Epithelial cell of esophagus (primary cell): ENCODE results near the gene PDLIM7.
A peak's percentile ranks its signal among the peaks of the same experiment; 100 is the strongest.

Source experiments
- DNase-seq: peaks from one replicate; pipeline ENCODE4 v3.0.0; 2010; ENCODE audit warnings: low read depth
- H3K4me3 ChIP-seq: 2 replicates; pipeline ENCODE4 v1.5.1; 2011; ENCODE audit warnings: mild to moderate bottlenecking, low read length, control low read depth
- CTCF ChIP-seq: IDR thresholded peaks from 2 replicates; pipeline ENCODE4 v1.5.1; 2011; ENCODE audit warnings: low read depth, mild to moderate bottlenecking, low read length, control low read depth, inconsistent platforms; ENCODE audit not compliant: insufficient read depth; ENCODE audit errors: missing control alignments

The PDLIM7 gene

DNA sequence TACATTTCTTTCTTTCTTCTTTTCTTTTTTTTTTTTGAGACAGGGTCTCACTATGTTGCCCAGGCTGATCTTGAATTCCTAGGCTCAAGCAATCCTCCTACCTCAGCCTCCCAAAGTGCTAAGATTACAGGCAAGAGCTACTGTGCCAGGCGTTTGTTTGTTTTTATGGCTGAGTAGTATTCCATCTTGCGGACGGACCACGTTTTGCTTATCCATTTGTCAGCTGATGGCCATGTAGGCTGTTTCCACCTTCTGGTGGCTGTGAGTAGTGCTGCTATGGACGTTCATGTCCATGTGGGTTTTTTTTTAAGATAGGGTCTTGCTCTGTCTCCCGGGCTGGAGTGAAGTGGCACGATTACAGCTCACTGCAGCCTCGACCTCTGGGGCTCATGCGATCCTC, 9.8 kb upstream of the PDLIM7 start:
- DNase-seq: peak; percentile 29
- TF ChIP-seq CTCF: peak; percentile 27
- no peak overlapping the region for H3K4me3 ChIP-seq

DNA sequence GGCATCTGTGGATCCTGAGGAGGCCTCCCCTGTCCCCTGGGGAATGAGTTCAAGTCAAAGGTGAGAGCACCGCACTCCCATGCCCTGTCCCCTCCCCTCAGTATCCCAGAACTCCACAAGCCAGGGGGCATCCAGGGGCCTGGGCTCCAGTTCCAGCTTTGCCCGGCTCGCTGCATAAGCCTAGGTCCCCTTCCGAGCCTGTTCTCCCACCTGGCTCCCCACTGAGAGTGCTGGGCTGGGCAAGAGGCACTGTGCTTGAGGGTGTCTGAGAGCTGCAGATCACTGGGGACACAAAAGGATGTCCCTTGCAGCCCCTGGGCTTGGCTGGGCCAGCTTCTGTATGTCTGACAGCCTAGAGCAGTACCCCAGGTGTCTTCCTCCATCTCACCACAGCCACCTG, 7.7 kb upstream of the PDLIM7 start:
- no peak for TF ChIP-seq CTCF
- DNase-seq: no peak
- H3K4me3 ChIP-seq: no peak overlapping the region

DNA sequence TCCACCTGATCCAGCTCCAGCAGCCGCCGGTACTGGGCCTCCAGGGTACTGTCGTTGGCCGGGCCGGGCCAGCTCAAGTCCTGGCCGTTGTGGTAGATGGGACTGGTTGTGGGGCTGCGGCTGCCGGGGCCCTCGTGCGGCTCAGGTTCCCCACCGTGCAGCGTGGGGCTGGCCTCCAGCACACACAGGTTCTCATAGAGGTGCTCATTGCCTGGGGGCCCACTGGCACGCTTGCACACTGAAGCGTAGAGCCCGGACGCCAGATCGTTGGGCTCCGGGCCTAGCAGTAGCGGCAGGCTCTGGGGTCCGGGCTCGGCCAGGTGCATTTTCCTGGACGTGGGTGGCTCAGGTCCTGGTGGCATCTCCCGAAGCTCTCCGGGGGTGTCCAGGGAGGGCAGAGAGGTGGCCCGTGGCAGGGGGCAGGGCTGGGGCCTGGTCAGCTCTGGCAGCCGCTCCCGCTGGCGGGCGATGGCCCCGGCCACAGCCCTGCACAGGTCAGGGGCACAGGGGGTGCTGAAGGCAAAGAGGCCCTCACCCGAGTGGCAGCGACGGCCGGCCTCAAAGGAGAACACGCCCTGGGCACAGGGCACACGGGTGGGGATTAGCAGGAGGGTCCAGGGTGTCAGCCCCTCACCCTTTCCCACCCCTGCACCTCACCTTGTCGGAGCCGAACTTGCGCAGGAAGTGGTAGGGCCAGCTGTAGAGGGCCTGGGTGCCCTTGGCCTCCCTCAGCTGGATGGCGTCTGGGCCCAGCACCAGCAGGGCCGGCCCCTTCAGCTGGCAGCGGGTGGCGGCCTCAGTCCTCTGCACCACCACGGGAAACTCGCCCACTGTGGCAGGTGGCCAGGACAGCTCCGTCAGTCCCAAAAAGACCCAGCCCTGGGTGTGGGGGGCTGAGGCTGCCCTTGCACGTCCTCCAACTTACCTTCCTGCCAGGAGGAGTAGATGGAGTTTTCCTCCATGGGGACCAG, 7.0 kb upstream of the PDLIM7 start:
- H3K4me3 ChIP-seq: no peak overlapping the region
- no peak for DNase-seq
- no peak for TF ChIP-seq CTCF

GRCh38 chr5:177503351-177504085, 6.1 kb upstream of the PDLIM7 start:
- no peak for DNase-seq
- H3K4me3 ChIP-seq: no peak overlapping the region
- no peak for TF ChIP-seq CTCF

- DNase-seq: no peak
- H3K4me3 ChIP-seq: no peak overlapping the region
- TF ChIP-seq CTCF: no peak
Measured at GRCh38 chr5:177502886-177503285, 5.5 kb upstream of the PDLIM7 start.

- TF ChIP-seq CTCF: no peak
- no peak overlapping the region for H3K4me3 ChIP-seq
- no peak for DNase-seq
Measured at GRCh38 chr5:177501874-177502678, 4.7 kb upstream of the PDLIM7 start.
